ENCODE results near the gene CCDC85B. TPM values are rescaled to one million over a fixed set of nuclear protein-coding genes. Genes with fewer than 3 reads are reported as not detected.
A peak's percentile ranks its signal among the peaks of the same experiment; 100 is the strongest.

The CCDC85B gene
- total and polyA plus RNA-seq, 2 of the 13 experiments (the other 11 are each of a cell fraction or from before 2014, with no cell fraction given): 8.2 to 19.5 TPM

DNA sequence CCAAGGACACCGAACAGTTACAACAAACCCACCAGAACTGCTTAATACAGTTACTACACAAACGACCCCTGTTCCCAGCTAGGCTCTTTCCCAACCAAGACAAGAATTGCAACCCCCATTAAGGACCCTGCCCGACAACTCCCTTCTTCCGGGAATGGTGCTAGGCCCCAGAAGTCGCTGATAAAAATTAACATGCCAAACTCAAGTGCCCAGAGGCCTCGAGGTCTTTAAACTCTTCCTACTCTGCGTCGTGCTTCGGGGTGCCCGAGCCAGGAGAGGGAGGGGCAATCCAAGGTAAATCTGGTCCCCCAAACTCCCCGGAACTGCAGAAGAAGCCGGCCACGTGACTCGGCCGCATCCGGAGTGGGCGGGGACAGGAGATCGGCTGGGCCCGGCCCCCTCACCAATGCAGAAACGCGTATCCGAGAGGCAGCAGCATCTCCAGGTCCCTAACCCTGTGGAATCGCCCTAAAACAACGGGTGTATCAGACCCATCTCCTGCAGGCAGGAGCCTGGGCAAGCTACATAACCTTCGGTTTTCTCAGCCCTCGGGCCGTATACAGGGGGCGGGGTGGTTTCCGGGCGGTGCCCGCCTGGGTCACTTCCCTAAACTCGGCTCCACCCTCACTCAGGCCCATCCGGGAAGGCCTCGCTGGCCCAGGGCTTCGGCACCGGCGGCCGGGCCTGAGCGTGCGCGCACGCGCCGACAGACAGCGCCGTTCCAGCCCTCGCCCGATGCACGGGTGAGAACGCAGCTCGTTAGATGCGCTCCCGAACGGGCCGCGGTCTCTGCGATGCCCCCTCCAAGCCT is 33.6 kb upstream of the CCDC85B start (continued):
- TF ChIP-seq, protein P1, sequence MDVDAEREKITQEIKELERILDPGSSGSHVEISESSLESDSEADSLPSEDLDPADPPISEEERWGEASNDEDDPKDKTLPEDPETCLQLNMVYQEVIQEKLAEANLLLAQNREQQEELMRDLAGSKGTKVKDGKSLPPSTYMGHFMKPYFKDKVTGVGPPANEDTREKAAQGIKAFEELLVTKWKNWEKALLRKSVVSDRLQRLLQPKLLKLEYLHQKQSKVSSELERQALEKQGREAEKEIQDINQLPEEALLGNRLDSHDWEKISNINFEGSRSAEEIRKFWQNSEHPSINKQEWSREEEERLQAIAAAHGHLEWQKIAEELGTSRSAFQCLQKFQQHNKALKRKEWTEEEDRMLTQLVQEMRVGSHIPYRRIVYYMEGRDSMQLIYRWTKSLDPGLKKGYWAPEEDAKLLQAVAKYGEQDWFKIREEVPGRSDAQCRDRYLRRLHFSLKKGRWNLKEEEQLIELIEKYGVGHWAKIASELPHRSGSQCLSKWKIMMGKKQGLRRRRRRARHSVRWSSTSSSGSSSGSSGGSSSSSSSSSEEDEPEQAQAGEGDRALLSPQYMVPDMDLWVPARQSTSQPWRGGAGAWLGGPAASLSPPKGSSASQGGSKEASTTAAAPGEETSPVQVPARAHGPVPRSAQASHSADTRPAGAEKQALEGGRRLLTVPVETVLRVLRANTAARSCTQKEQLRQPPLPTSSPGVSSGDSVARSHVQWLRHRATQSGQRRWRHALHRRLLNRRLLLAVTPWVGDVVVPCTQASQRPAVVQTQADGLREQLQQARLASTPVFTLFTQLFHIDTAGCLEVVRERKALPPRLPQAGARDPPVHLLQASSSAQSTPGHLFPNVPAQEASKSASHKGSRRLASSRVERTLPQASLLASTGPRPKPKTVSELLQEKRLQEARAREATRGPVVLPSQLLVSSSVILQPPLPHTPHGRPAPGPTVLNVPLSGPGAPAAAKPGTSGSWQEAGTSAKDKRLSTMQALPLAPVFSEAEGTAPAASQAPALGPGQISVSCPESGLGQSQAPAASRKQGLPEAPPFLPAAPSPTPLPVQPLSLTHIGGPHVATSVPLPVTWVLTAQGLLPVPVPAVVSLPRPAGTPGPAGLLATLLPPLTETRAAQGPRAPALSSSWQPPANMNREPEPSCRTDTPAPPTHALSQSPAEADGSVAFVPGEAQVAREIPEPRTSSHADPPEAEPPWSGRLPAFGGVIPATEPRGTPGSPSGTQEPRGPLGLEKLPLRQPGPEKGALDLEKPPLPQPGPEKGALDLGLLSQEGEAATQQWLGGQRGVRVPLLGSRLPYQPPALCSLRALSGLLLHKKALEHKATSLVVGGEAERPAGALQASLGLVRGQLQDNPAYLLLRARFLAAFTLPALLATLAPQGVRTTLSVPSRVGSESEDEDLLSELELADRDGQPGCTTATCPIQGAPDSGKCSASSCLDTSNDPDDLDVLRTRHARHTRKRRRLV (CRISPR knock-in tag; IDR thresholded peaks at IDR 0.05): 0 out of 2 replicates have a peak, but pooled peaks have one; percentile 49
- TF ChIP-seq SIN3A (IDR thresholded peaks at IDR 0.05; ENCODE audit: borderline replicate concordance, low read depth, low read length): peak; percentile 88; the same call in 1 of the 2 replicates
- TF ChIP-seq, protein P2, sequence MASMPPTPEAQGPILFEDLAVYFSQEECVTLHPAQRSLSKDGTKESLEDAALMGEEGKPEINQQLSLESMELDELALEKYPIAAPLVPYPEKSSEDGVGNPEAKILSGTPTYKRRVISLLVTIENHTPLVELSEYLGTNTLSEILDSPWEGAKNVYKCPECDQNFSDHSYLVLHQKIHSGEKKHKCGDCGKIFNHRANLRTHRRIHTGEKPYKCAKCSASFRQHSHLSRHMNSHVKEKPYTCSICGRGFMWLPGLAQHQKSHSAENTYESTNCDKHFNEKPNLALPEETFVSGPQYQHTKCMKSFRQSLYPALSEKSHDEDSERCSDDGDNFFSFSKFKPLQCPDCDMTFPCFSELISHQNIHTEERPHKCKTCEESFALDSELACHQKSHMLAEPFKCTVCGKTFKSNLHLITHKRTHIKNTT (CRISPR knock-in tag; IDR thresholded peaks at IDR 0.05): no peak
- TF ChIP-seq CEBPB (IDR thresholded peaks at IDR 0.05; ENCODE audit: borderline replicate concordance, low read depth, low read length): no peak

DNA sequence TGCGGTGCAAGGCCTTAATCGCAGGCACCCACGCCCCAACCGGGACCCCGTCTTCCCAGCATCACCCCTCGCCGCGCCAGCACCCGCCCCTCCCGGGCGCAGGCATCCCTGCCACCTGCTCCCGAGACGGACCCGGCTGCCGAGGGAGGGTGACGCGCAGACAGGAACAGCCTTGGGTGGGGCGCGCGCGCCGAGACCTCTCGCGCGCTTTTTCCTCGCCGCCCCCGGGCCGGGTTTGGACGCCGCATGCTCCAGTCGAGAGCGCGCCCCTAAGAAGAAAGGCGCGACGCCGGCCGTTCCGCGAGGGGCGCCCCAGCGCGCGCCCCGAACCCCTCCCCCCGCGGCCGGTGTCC is 33.0 kb upstream of the CCDC85B start:
- Histone ChIP-seq H3K36me3 (replicated peaks in 1 of 2; ENCODE audit: control insufficient read depth in 1 of 2, insufficient read depth in 2 of 2, low read length in 2 of 2) (peaks cover 14 to 36% of the 10 kb centered on the region in 2 experiments), H3K9me3 (ENCODE audit: low read length) (no peaks in the 10 kb centered on the region), H3K27ac (ENCODE audit: extremely low read length, insufficient read depth, low read length) (peak overlapping the region; percentile 83), H3K4me3 (replicated peaks in 1 of 3; ENCODE audit: insufficient read depth in 1 of 3, low read depth in 2 of 3, low read length in 3 of 3) (peak overlapping the region; percentile 76 to 99 (median 93)), H3K4me1 (ENCODE audit: insufficient read depth, low read length) (peaks cover 65% of the 10 kb centered on the region), H3K79me2 (ENCODE audit: insufficient read depth, low read length) (peaks cover 32% of the 10 kb centered on the region), H2AFZ (ENCODE audit: low read length) (no peak overlapping the region), H3K27me3 (ENCODE audit: control insufficient read depth in 1 of 2, insufficient read depth in 2 of 2, low read length in 2 of 2) (no peaks in the 10 kb centered on the region; a peak in 1 of 5 replicates), H3K9ac (ENCODE audit: insufficient read depth, low read depth, low read length) (peak overlapping the region; percentile 86), H4K20me1 (ENCODE audit: insufficient read depth, low read length) (peaks cover 50% of the 10 kb centered on the region), H3K4me2 (ENCODE audit: low read depth, low read length) (peak overlapping the region; percentile 79)
- ATAC-seq (no peak), DNase-seq (ENCODE audit: low spot score) (no peak), FAIRE-seq (no peak)
- POLR2A ChIA-PET: interaction anchor here (0.6 to 5.4 kb wide), 15 partner anchors 9 to 241 kb away, joined by 3 to 81 read pairs (median 6); partner anchors contain the start of genes AP5B1, CCDC85B, EFEMP2 and FIBP
- intact Hi-C loops (cut with micrococcal nuclease; ENCODE audit: unreplicated experiment): no loop called here
- no TSS peak for BruUV-seq (replicated peaks)
- CTCF ChIA-PET (ENCODE audit: low intra/inter-chr PET ratio, low total read pairs): no interaction called here
- in situ Hi-C loops (cut with HindIII; ENCODE audit: extremely low pct_ligation_motif_present, low pct_unique_long_range_greater_than_20kb): loop anchor here (10.0 kb wide), 1 partner anchor 303 kb away; the partner anchor contains the start of gene LTBP3
- WGBS (ENCODE audit: low lambda C conversion rate): 0% methylated on average over 10 of the region's 49 CpGs
- TF ChIP-seq, protein P3, sequence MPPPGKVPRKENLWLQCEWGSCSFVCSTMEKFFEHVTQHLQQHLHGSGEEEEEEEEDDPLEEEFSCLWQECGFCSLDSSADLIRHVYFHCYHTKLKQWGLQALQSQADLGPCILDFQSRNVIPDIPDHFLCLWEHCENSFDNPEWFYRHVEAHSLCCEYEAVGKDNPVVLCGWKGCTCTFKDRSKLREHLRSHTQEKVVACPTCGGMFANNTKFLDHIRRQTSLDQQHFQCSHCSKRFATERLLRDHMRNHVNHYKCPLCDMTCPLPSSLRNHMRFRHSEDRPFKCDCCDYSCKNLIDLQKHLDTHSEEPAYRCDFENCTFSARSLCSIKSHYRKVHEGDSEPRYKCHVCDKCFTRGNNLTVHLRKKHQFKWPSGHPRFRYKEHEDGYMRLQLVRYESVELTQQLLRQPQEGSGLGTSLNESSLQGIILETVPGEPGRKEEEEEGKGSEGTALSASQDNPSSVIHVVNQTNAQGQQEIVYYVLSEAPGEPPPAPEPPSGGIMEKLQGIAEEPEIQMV (CRISPR knock-in tag; IDR thresholded peaks at IDR 0.05; ENCODE audit: low read depth): no peak
- TF ChIP-seq RBM39 (IDR thresholded peaks at IDR 0.05; ENCODE audit: low read depth, low read length, poor library complexity, severe bottlenecking) (peak; percentile 78), BRD4 (CRISPR knock-in tag; IDR thresholded peaks at IDR 0.05) (0 out of 2 replicates have a peak, but pooled peaks have one; percentile 55), FOXJ3 (CRISPR knock-in tag; IDR thresholded peaks at IDR 0.05; ENCODE audit: borderline replicate concordance) (no peak)

Measured in HepG2 (cell line).